NK-92 (cell line): ENCODE data around the gene C1RL.

Experiments used
- DNase-seq: peaks from one replicate; lab custom pipeline; 2025; ENCODE audit not compliant: unreplicated experiment; lab: John Stamatoyannopoulos, UW

The C1RL gene

GRCh38 chr12:7093486-7093885 is 15.5 kb downstream of the C1RL start:
- DNase-seq = no peak

- DNase-seq = no peak
Measured at GRCh38 chr12:7092986-7093460, 16.0 kb downstream of the C1RL start.

GRCh38 chr12:7092229-7092985 is 16.6 kb downstream of the C1RL start, which contains the start of gene C1R:
Gene C1R (minus strand): TSS chr12:7092445. CDS start chr12:7092388, 57 bp downstream.
- no peak for DNase-seq

GRCh38 chr12:7091660-7092228 is 17.3 kb downstream of the C1RL start:
- DNase-seq = no peak

- no peak for DNase-seq
Measured at GRCh38 chr12:7091171-7091570, 17.8 kb downstream of the C1RL start.

GRCh38 chr12:7090222-7090998 is 18.6 kb downstream of the C1RL start:
- no peak for DNase-seq

GRCh38 chr12:7089196-7089871 is 19.7 kb downstream of the C1RL start:
- DNase-seq = no peak

- DNase-seq = no peak
Measured at GRCh38 chr12:7083125-7083524, 25.9 kb downstream of the C1RL start.

GRCh38 chr12:7081037-7081436 is 28.0 kb downstream of the C1RL start:
- DNase-seq = no peak

GRCh38 chr12:7079826-7080125 is 29.2 kb downstream of the C1RL start:
- DNase-seq = no peak

GRCh38 chr12:7078163-7078562 is 30.9 kb downstream of the C1RL start:
- DNase-seq = no peak

GRCh38 chr12:7076493-7076892 is 32.5 kb downstream of the C1RL start:
- DNase-seq = no peak

GRCh38 chr12:7075939-7076338 is 33.1 kb downstream of the C1RL start:
- no peak for DNase-seq

GRCh38 chr12:7075518-7075917 is 33.5 kb downstream of the C1RL start:
- DNase-seq = no peak

- no peak for DNase-seq
Measured at GRCh38 chr12:7073946-7074345, 35.1 kb downstream of the C1RL start.

- DNase-seq = no peak
Measured at GRCh38 chr12:7072554-7072953, 36.5 kb downstream of the C1RL start.

- DNase-seq = no peak
Measured at GRCh38 chr12:7072035-7072434, 37.0 kb downstream of the C1RL start.

GRCh38 chr12:7069386-7069785 is 39.6 kb downstream of the C1RL start:
- DNase-seq = no peak

- DNase-seq = no peak
Measured at GRCh38 chr12:7068994-7069346, 40.0 kb downstream of the C1RL start.

GRCh38 chr12:7068240-7068993 is 40.6 kb downstream of the C1RL start:
- no peak for DNase-seq

- no peak for DNase-seq
Measured at GRCh38 chr12:7067096-7067495, 41.9 kb downstream of the C1RL start.
